OCI-LY3 (cell line): ENCODE data around the gene TMEM187.
A peak's percentile ranks its signal among the peaks of the same experiment; 100 is the strongest.

ENCODE experiments used
- H2AFZ ChIP-seq: fragments of 200-600, 300-600 bp; shearing (Covaris generic); 2 replicates; pipeline ENCODE4 v1.6.0; 2014; ENCODE audit warnings: antibody characterized with exemption, low read depth, low read length
- H3K27ac ChIP-seq: fragments of 200-600, 300-600 bp; sonication (generic); 2 replicates; pipeline ENCODE4 v1.5.1; 2014; ENCODE audit warnings: mild to moderate bottlenecking, low read length, moderate library complexity, mixed read lengths
- H3K27me3 ChIP-seq: fragments of 200-600, 300-600 bp; sonication (generic); 2 replicates; pipeline ENCODE4 v1.6.1; 2014; ENCODE audit warnings: low read depth, low read length, mixed read lengths
- H3K36me3 ChIP-seq: fragments of 200-600, 300-600 bp; sonication (generic); replicated peaks from 2 replicates; pipeline ENCODE3; 2014; ENCODE audit warnings: low read depth, low read length, mixed read lengths
- H3K4me1 ChIP-seq: fragments of 300-600, 200-600 bp; sonication (generic); 2 replicates; pipeline ENCODE4 v1.6.1; 2014; ENCODE audit warnings: low read length, mixed read lengths
- H3K4me2 ChIP-seq: fragments of 200-600, 300-600 bp; sonication (generic); 2 replicates; pipeline ENCODE4 v1.6.1; 2014; ENCODE audit warnings: low read length, mixed read lengths
- H3K4me3 ChIP-seq: fragments of 300-600, 200-600 bp; sonication (generic); 2 replicates; pipeline ENCODE4 v1.5.1; 2014; ENCODE audit warnings: antibody characterized with exemption, mild to moderate bottlenecking, low read length, moderate library complexity
- H3K79me2 ChIP-seq: fragments of 300-600, 200-600 bp; shearing (Covaris generic); 2 replicates; pipeline ENCODE4 v1.6.1; 2014; ENCODE audit warnings: mild to moderate bottlenecking, low read length, mixed read lengths
- H3K9ac ChIP-seq: fragments of 300-600, 200-600 bp; shearing (Covaris generic); 2 replicates; pipeline ENCODE4 v1.6.0; 2014; ENCODE audit warnings: mild to moderate bottlenecking, low read length, moderate library complexity
- H3K9me3 ChIP-seq: fragments of 200-600, 300-600 bp; shearing (Covaris generic); 2 replicates; pipeline ENCODE4 v1.6.1; 2014; ENCODE audit warnings: low read length, mixed read lengths; ENCODE audit not compliant: insufficient read depth
- H4K20me1 ChIP-seq: fragments of 200-600, 300-600 bp; sonication (generic); 2 replicates; pipeline ENCODE4 v1.6.1; 2016; ENCODE audit warnings: low read length, mixed read lengths; ENCODE audit not compliant: insufficient read depth
- CTCF ChIP-seq: fragments of 200-600, 300-600 bp; sonication (generic); IDR thresholded peaks from 2 replicates; pipeline ENCODE4 v1.5.1; 2014; ENCODE audit warnings: antibody characterized with exemption, low read length, low read depth
- EZH2phosphoT487 ChIP-seq: fragments of 200-600 bp; shearing (Covaris generic); IDR thresholded peaks from 2 replicates; pipeline ENCODE4 v1.6.1; 2018; ENCODE audit warnings: antibody characterized with exemption, mixed run types, low read depth

The TMEM187 gene

DNA sequence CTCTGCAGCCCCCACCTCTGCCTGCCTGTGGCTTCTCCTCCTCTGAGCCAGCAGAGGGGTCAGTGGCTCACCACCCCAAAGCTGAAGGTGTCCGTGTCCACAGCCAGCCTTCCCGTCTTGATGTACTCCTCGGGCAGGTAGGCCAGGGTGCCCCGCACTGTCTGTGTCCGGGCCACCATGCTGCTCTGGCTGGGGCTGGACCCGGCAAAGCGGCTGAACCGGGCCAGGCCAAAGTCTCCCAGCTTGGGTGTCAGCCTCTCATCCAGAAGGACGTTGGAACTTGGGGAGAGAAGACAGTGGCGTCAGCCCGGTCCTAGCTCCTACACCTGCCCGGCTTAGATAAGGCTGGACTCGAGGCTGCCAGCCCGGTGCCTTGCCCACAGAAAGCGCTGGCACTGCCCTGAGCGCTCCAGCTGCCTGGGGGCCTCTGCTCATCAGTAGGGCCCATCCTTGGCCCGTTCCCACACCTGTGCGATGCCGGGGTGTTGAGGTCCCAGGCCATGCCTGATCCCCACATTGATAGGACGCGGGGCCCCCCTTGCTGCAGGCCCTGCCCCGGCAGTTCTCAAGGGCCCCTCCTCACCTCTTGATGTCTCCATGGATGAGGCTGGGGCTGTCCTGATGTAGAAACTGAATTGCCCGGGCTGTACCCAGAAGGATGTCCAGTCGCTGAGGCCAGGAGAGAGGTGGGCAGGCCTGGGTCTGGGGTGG lies 44.0 kb downstream of the TMEM187 start:
- peaks cover 57% of the 10 kb centered on the region for H3K36me3 ChIP-seq
- no peak overlapping the region for H3K4me2 ChIP-seq
- no peaks in the 10 kb centered on the region for H3K9me3 ChIP-seq
- H3K79me2 ChIP-seq: peaks cover 56% of the 10 kb centered on the region
- H3K4me1 ChIP-seq: peaks cover 18% of the 10 kb centered on the region
- H3K4me3 ChIP-seq: no peak overlapping the region
- H3K27me3 ChIP-seq: no peaks in the 10 kb centered on the region
- H4K20me1 ChIP-seq: no peaks in the 10 kb centered on the region
- TF ChIP-seq EZH2phosphoT487: no peak
- TF ChIP-seq CTCF: no peak
- H2AFZ ChIP-seq: no peak overlapping the region
- no peak overlapping the region for H3K9ac ChIP-seq
- H3K27ac ChIP-seq: no peak overlapping the region

- peaks cover 43% of the 10 kb centered on the region for H3K36me3 ChIP-seq
- H2AFZ ChIP-seq: no peak overlapping the region
- no peaks in the 10 kb centered on the region for H3K9me3 ChIP-seq
- no peaks in the 10 kb centered on the region for H3K27me3 ChIP-seq
- peak overlapping the region; percentile 100 for H3K9ac ChIP-seq
- peak overlapping the region; percentile 100 for H3K4me3 ChIP-seq
- H3K27ac ChIP-seq: peak overlapping the region; percentile 83
- TF ChIP-seq EZH2phosphoT487: no peak
- no peak for TF ChIP-seq CTCF
- H4K20me1 ChIP-seq: no peaks in the 10 kb centered on the region
- H3K4me2 ChIP-seq: peak overlapping the region; percentile 95
- peaks cover 56% of the 10 kb centered on the region for H3K79me2 ChIP-seq
- H3K4me1 ChIP-seq: peaks cover 19% of the 10 kb centered on the region
Observed at GRCh38 chrX:154017766-154018517, 45.4 kb downstream of the TMEM187 start.

DNA sequence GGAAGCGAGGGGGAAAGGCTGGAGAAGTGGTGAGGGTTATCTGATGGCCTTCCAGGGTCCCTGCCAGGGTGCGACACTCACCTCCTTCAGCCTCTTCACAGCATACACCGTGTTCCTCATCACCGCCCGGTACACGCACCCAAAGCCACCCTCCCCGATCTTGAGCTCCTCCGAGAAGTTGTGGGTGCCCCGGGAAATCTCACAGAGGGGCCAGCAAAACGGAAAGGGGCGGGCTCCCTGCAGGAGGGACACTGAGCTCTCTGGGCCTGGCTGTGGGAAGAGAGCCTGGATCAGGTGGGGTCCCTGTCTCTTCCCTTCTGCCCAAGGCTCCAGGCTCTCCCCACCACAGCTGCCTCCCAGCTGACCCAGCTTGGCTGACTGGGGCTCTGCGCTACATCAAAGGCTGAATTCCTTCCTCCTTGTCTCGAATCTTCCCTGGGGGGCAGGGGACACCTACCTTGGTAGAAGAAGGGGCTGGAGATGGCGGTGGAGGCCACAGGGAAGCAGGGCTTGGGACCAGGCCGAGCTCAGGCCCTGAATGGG lies 46.0 kb downstream of the TMEM187 start:
- peak overlapping the region; percentile 100 for H3K4me3 ChIP-seq
- peaks cover 39% of the 10 kb centered on the region for H3K36me3 ChIP-seq
- peak overlapping the region; percentile 95 for H3K4me2 ChIP-seq
- peaks cover 56% of the 10 kb centered on the region for H3K79me2 ChIP-seq
- H3K27ac ChIP-seq: peak overlapping the region; percentile 83
- peaks cover 19% of the 10 kb centered on the region for H3K4me1 ChIP-seq
- H3K27me3 ChIP-seq: no peaks in the 10 kb centered on the region
- H3K9ac ChIP-seq: peak overlapping the region; percentile 100
- no peaks in the 10 kb centered on the region for H4K20me1 ChIP-seq
- TF ChIP-seq CTCF (no peak), EZH2phosphoT487 (no peak)
- no peak overlapping the region for H2AFZ ChIP-seq
- H3K9me3 ChIP-seq: no peaks in the 10 kb centered on the region

GRCh38 chrX:154019061-154019621 lies 46.6 kb downstream of the TMEM187 start:
- Histone ChIP-seq H3K4me3 (peak overlapping the region; percentile 100), H4K20me1 (no peaks in the 10 kb centered on the region), H3K27ac (peak overlapping the region; percentile 83)

More at GRCh38 chrX:154019061-154019621, 46.6 kb downstream of the TMEM187 start:
- H3K9ac ChIP-seq: peak overlapping the region; percentile 100
- H3K9me3 ChIP-seq: no peaks in the 10 kb centered on the region
- peaks cover 56% of the 10 kb centered on the region for H3K79me2 ChIP-seq
- H3K36me3 ChIP-seq: peaks cover 34% of the 10 kb centered on the region
- H2AFZ ChIP-seq: no peak overlapping the region
- TF ChIP-seq CTCF (no peak), EZH2phosphoT487 (no peak)
- H3K4me1 ChIP-seq: peaks cover 19% of the 10 kb centered on the region
- peak overlapping the region; percentile 95 for H3K4me2 ChIP-seq
- no peaks in the 10 kb centered on the region for H3K27me3 ChIP-seq
